HCT116 (cell line): ENCODE measurements around the gene XG. TPM values are rescaled to one million over a fixed set of nuclear protein-coding genes. Genes with fewer than 3 reads are reported as not detected.

ENCODE experiments used
- ATAC-seq: fragments of 200-7000 bp; cut with Tn5 transposase; 2 replicates; pipeline ENCODE4 v1.9.1; 2020; ENCODE audit warnings: mild to moderate bottlenecking, moderate library complexity
- BruUV-seq: library from RNA; stranded (reverse); fragments of 400-500 nt; replicated peaks from 2 replicates; lab custom pipeline; 2021; lab: Mats Ljungman, UMichigan
- CTCF ChIA-PET: fragments of 300-600 bp; sonication (Branson Sonifier 250); formaldehyde crosslinking; loops from one replicate; lab custom pipeline; 2021; ENCODE audit warnings: antibody characterized with exemption; lab: Charles Lee
- POLR2A ChIA-PET: fragments of 300-600, 350-600 bp; sonication (Branson Sonifier 250); formaldehyde crosslinking; loops from one replicate; lab custom pipeline; 2021; ENCODE audit warnings: antibody characterized with exemption; lab: Charles Lee
- RAD21 ChIA-PET, 2 experiments: fragments of 300-600 bp; sonication (Branson Sonifier 250); formaldehyde crosslinking; loops; one replicate each; lab custom pipeline; 2023; ENCODE audit warnings: low total read pairs in 2 of 2; ENCODE audit not compliant: uncharacterized antibody in 2 of 2, unreplicated experiment in 2 of 2, low non-redundant PET in 1 of 2; lab: Charles Lee
- DNase-seq: peaks from one replicate; pipeline ENCODE4 v3.0.0-alpha.2; 2010; ENCODE audit warnings: low read depth, low spot score
- H2AFZ ChIP-seq: fragments of 200-600 bp; shearing (Covaris generic), sonication (generic); 2 replicates; pipeline ENCODE4 v1.6.1; 2017; ENCODE audit warnings: low read depth, mixed run types, mixed read lengths, antibody characterized with exemption, low read length; ENCODE audit not compliant: poor library complexity, severe bottlenecking
- H3K27ac ChIP-seq: 2 replicates; pipeline ENCODE4 v1.5.1; 2012; ENCODE audit warnings: low read depth, low read length
- H3K27me3 ChIP-seq: fragments of 200-600 bp; sonication (generic); 2 replicates; pipeline ENCODE4 v1.6.1; 2016; ENCODE audit warnings: mixed run types, low read length, mixed read lengths; ENCODE audit not compliant: insufficient read depth
- H3K36me3 ChIP-seq, 2 experiments: fragments of 200-500 bp in 1 of 2; fragments of 200-600 bp in 1 of 2; sonication (Bioruptor generic) in 1 of 2; sonication (generic) in 1 of 2; 2 replicates each; pipeline versions ENCODE4 v1.5.1 to v1.6.1; 2014 to 2016; ENCODE audit warnings: low read length in 2 of 2, inconsistent platforms in 1 of 2, mixed read lengths in 1 of 2, mixed run types in 1 of 2; ENCODE audit not compliant: insufficient read depth in 2 of 2, control insufficient read depth in 1 of 2
- H3K4me1 ChIP-seq, 2 experiments: fragments of 200-600 bp in 1 of 2; sonication (generic) in 1 of 2; 2 replicates each; pipeline versions ENCODE4 v1.5.1 to v1.6.1; 2012 to 2017; ENCODE audit warnings: low read length in 2 of 2, inconsistent platforms in 1 of 2, mild to moderate bottlenecking in 1 of 2, mixed read lengths in 1 of 2, mixed run types in 1 of 2, moderate library complexity in 1 of 2; ENCODE audit not compliant: insufficient read depth in 2 of 2, control insufficient read depth in 1 of 2
- H3K4me2 ChIP-seq: fragments of 200-600 bp; sonication (generic); 2 replicates; pipeline ENCODE4 v1.6.1; 2017; ENCODE audit warnings: mixed run types, low read length, mixed read lengths
- H3K4me3 ChIP-seq, 2 experiments: fragments of 200-600 bp in 1 of 2; sonication (generic) in 1 of 2; replicated peaks in 1 of 2; 2 replicates each; pipeline ENCODE4 v1.5.1; 2011 to 2016; ENCODE audit warnings: low read length in 2 of 2, control low read depth in 1 of 2, low read depth in 1 of 2, mild to moderate bottlenecking in 1 of 2, mixed read lengths in 1 of 2, mixed run types in 1 of 2
- H3K79me2 ChIP-seq: fragments of 200-600 bp; sonication (generic); 2 replicates; pipeline ENCODE4 v1.6.1; 2017; ENCODE audit warnings: mild to moderate bottlenecking, mixed run types, low read length, moderate library complexity, mixed read lengths; ENCODE audit not compliant: insufficient read depth
- H3K9ac ChIP-seq: fragments of 200-600 bp; sonication (generic); 2 replicates; pipeline ENCODE4 v1.6.1; 2016; ENCODE audit warnings: low read length, mixed read lengths
- H3K9me2 ChIP-seq: fragments of 200-600 bp; sonication (generic), shearing (Covaris generic); 2 replicates; pipeline ENCODE4 v1.6.1; 2017; ENCODE audit warnings: mixed run types, mild to moderate bottlenecking, moderate library complexity; ENCODE audit not compliant: insufficient read depth
- H3K9me3 ChIP-seq, 2 experiments: fragments of 200-500 bp in 1 of 2; fragments of 200-600 bp in 1 of 2; sonication (Bioruptor generic) in 1 of 2; sonication (generic) in 1 of 2; 2 replicates each; pipeline ENCODE4 v1.6.1; 2014 to 2017; ENCODE audit warnings: low read length in 2 of 2, mixed read lengths in 2 of 2, inconsistent platforms in 1 of 2, low read depth in 1 of 2, mild to moderate bottlenecking in 1 of 2, mixed run types in 1 of 2, moderate library complexity in 1 of 2; ENCODE audit not compliant: control insufficient read depth in 1 of 2, insufficient read depth in 1 of 2
- H4K20me1 ChIP-seq: fragments of 200-600 bp; sonication (generic), shearing (Covaris generic); 2 replicates; pipeline ENCODE4 v1.6.1; 2017; ENCODE audit warnings: mixed run types, mild to moderate bottlenecking, moderate library complexity; ENCODE audit not compliant: insufficient read depth
- ATF3 ChIP-seq: IDR thresholded peaks from 2 replicates; pipeline ENCODE4 v1.6.1; 2012
- CBX3 ChIP-seq: IDR thresholded peaks from 2 replicates; pipeline ENCODE4 v1.6.1; 2012; ENCODE audit warnings: low read depth
- CEBPB ChIP-seq: IDR thresholded peaks from 2 replicates; pipeline ENCODE4 v1.6.1; 2012; ENCODE audit warnings: low read depth
- EGR1 ChIP-seq: IDR thresholded peaks from 2 replicates; pipeline ENCODE4 v1.6.1; 2012; ENCODE audit warnings: low read depth
- EZH2phosphoT487 ChIP-seq: fragments of 200-600 bp; IDR thresholded peaks from 2 replicates; pipeline ENCODE4 v1.6.1; 2018; ENCODE audit warnings: antibody characterized with exemption, borderline replicate concordance
- FOSL1 ChIP-seq: IDR thresholded peaks from 2 replicates; pipeline ENCODE4 v1.6.1; 2012; ENCODE audit warnings: low read depth
- JUND ChIP-seq: IDR thresholded peaks from 2 replicates; pipeline ENCODE4 v1.6.1; 2012
- MAX ChIP-seq: IDR thresholded peaks from 2 replicates; pipeline ENCODE4 v1.6.1; 2012
- POLR2AphosphoS5 ChIP-seq: IDR thresholded peaks from 2 replicates; pipeline ENCODE4 v1.6.1; 2011; ENCODE audit warnings: mild to moderate bottlenecking, low read depth, low read length, moderate library complexity
- RAD21 ChIP-seq: IDR thresholded peaks from 2 replicates; pipeline ENCODE4 v1.6.1; 2012; ENCODE audit warnings: low read depth, mild to moderate bottlenecking
- REST ChIP-seq: IDR thresholded peaks from 2 replicates; pipeline ENCODE4 v1.6.1; 2012; ENCODE audit warnings: low read depth
- SP1 ChIP-seq: IDR thresholded peaks from 2 replicates; pipeline ENCODE4 v1.6.1; 2012; ENCODE audit warnings: low read depth
- TCF7L2 ChIP-seq: IDR thresholded peaks from 2 replicates; pipeline ENCODE4 v1.7.0; 2011; ENCODE audit warnings: borderline replicate concordance, inconsistent platforms; ENCODE audit not compliant: insufficient read depth, insufficient read length; ENCODE audit errors: extremely low read depth
- YY1 ChIP-seq: IDR thresholded peaks from 2 replicates; pipeline ENCODE4 v1.6.1; 2011; ENCODE audit warnings: low read length, low read depth, moderate library complexity, mild to moderate bottlenecking; ENCODE audit not compliant: insufficient replicate concordance; ENCODE audit errors: extremely low read depth
- ZFX ChIP-seq: fragments of 450-650 bp; IDR thresholded peaks from 2 replicates; pipeline ENCODE4 v1.6.1; 2017
- ZNF274 ChIP-seq: fragments of 200-500 bp; sonication (Bioruptor generic); IDR thresholded peaks from 2 replicates; pipeline ENCODE4 v1.6.1; 2014; ENCODE audit warnings: mild to moderate bottlenecking, low read depth, low read length, inconsistent platforms
- intact Hi-C: fragments of 100-400 bp; cut with micrococcal nuclease; formaldehyde crosslinking; loops from 2 replicates; pipeline ENCODE4 v1.10.0; 2022
- total RNA-seq: library from RNA; stranded (reverse); gene quantifications from one replicate; pipeline ENCODE4 v1.2.1, GENCODE V29; 2021; ENCODE audit not compliant: unreplicated experiment

The XG gene
- total RNA-seq, 1 experiment from 2014 or later = not detected

GRCh38 chrX:2732076-2732475 lies 19.8 kb upstream of the XG start:
- TF ChIP-seq CBX3 (no peak), TCF7L2 (no peak), CEBPB (no peak), REST (no peak), YY1 (no peak), ZFX (no peak), FOSL1 (no peak), EGR1 (no peak), ZNF274 (no peak), SP1 (no peak), ATF3 (no peak), EZH2phosphoT487 (no peak), MAX (no peak), JUND (no peak), RAD21 (no peak), POLR2AphosphoS5 (no peak)
- TF ChIP-seq, all 23 proteins: peak for 0
- Histone ChIP-seq H3K79me2 (no peaks in the 10 kb centered on the region), H3K9me3 (no peaks in the 10 kb centered on the region), H3K4me2 (no peak overlapping the region), H4K20me1 (no peaks in the 10 kb centered on the region), H2AFZ (no peak overlapping the region), H3K27me3 (no peaks in the 10 kb centered on the region), H3K36me3 (peaks cover 0 to 6% of the 10 kb centered on the region in 2 experiments; a peak in 2 of 4 replicates), H3K27ac (no peak overlapping the region), H3K9ac (no peak overlapping the region), H3K4me1 (no peaks in the 10 kb centered on the region), H3K9me2 (no peaks in the 10 kb centered on the region), H3K4me3 (no peak overlapping the region)
- ATAC-seq (no peak), DNase-seq (no peak)
- ChIA-PET POLR2A (no interaction called here), RAD21 (no interaction called here), CTCF (no interaction called here)
- intact Hi-C loops = no loop called here
- no TSS peak for BruUV-seq
